ENCODE results near the gene PANK1. TPM values are rescaled to one million over a fixed set of nuclear protein-coding genes. Genes with fewer than 3 reads are reported as not detected.

PANK1 gene
- total RNA-seq, 1 experiment from 2014 or later = 31.6 TPM

GRCh38 chr10:89588671-89589070, 56.4 kb downstream of the PANK1 start:
- no peak for DNase-seq
- peaks cover 12% of the 10 kb centered on the region for H3K36me3 ChIP-seq (replicated peaks; ENCODE audit: control insufficient read depth, insufficient read depth, low read length)
- H3K27me3 ChIP-seq (ENCODE audit: control insufficient read depth, insufficient read depth, low read length) = no peaks in the 10 kb centered on the region
- H3K4me3 ChIP-seq (ENCODE audit: insufficient read depth, low read depth, low read length) = no peak overlapping the region

- no peaks in the 10 kb centered on the region; the same call in none of the 2 replicates for H3K36me3 ChIP-seq (replicated peaks; ENCODE audit: control insufficient read depth, insufficient read depth, low read length)
- no peak for DNase-seq
- H3K27me3 ChIP-seq (ENCODE audit: control insufficient read depth, insufficient read depth, low read length) = no peaks in the 10 kb centered on the region
- no peak overlapping the region for H3K4me3 ChIP-seq (ENCODE audit: insufficient read depth, low read depth, low read length)
Observed at GRCh38 chr10:89582022-89582421, 63.0 kb downstream of the PANK1 start.

GRCh38 chr10:89580243-89580642, 64.8 kb downstream of the PANK1 start:
- DNase-seq = no peak
- Histone ChIP-seq H3K4me3 (ENCODE audit: insufficient read depth, low read depth, low read length) (no peak overlapping the region), H3K27me3 (ENCODE audit: control insufficient read depth, insufficient read depth, low read length) (no peaks in the 10 kb centered on the region), H3K36me3 (replicated peaks; ENCODE audit: control insufficient read depth, insufficient read depth, low read length) (no peaks in the 10 kb centered on the region; the same call in 1 of the 2 replicates)

GRCh38 chr10:89576696-89577095, 68.3 kb downstream of the PANK1 start:
- DNase-seq = no peak
- no peaks in the 10 kb centered on the region for H3K36me3 ChIP-seq (replicated peaks; ENCODE audit: control insufficient read depth, insufficient read depth, low read length)
- H3K4me3 ChIP-seq (ENCODE audit: insufficient read depth, low read depth, low read length) = no peak overlapping the region
- H3K27me3 ChIP-seq (ENCODE audit: control insufficient read depth, insufficient read depth, low read length) = no peaks in the 10 kb centered on the region

GRCh38 chr10:89576022-89576421, 69.0 kb downstream of the PANK1 start:
- H3K27me3 ChIP-seq (ENCODE audit: control insufficient read depth, insufficient read depth, low read length) = no peaks in the 10 kb centered on the region
- no peak for DNase-seq
- H3K4me3 ChIP-seq (ENCODE audit: insufficient read depth, low read depth, low read length) = no peak overlapping the region
- no peaks in the 10 kb centered on the region for H3K36me3 ChIP-seq (replicated peaks; ENCODE audit: control insufficient read depth, insufficient read depth, low read length)

- no peak for DNase-seq
- no peaks in the 10 kb centered on the region for H3K36me3 ChIP-seq (replicated peaks; ENCODE audit: control insufficient read depth, insufficient read depth, low read length)
- H3K4me3 ChIP-seq (ENCODE audit: insufficient read depth, low read depth, low read length) = no peak overlapping the region
- no peaks in the 10 kb centered on the region for H3K27me3 ChIP-seq (ENCODE audit: control insufficient read depth, insufficient read depth, low read length)
Observed at GRCh38 chr10:89575031-89575430, 70.0 kb downstream of the PANK1 start.

GRCh38 chr10:89574368-89574767, 70.7 kb downstream of the PANK1 start:
- Histone ChIP-seq H3K4me3 (ENCODE audit: insufficient read depth, low read depth, low read length) (no peak overlapping the region), H3K27me3 (ENCODE audit: control insufficient read depth, insufficient read depth, low read length) (no peaks in the 10 kb centered on the region), H3K36me3 (replicated peaks; ENCODE audit: control insufficient read depth, insufficient read depth, low read length) (no peaks in the 10 kb centered on the region)
- DNase-seq = no peak

- H3K4me3 ChIP-seq (ENCODE audit: insufficient read depth, low read depth, low read length) = no peak overlapping the region
- DNase-seq = no peak
- H3K27me3 ChIP-seq (ENCODE audit: control insufficient read depth, insufficient read depth, low read length) = no peaks in the 10 kb centered on the region
- H3K36me3 ChIP-seq (replicated peaks; ENCODE audit: control insufficient read depth, insufficient read depth, low read length) = no peaks in the 10 kb centered on the region
Observed at GRCh38 chr10:89567576-89568245, 77.3 kb downstream of the PANK1 start.

- DNase-seq = no peak
- Histone ChIP-seq H3K36me3 (replicated peaks; ENCODE audit: control insufficient read depth, insufficient read depth, low read length) (no peaks in the 10 kb centered on the region), H3K4me3 (ENCODE audit: insufficient read depth, low read depth, low read length) (no peak overlapping the region), H3K27me3 (ENCODE audit: control insufficient read depth, insufficient read depth, low read length) (no peaks in the 10 kb centered on the region)
Observed at GRCh38 chr10:89566992-89567391, 78.0 kb downstream of the PANK1 start.

- H3K4me3 ChIP-seq (ENCODE audit: insufficient read depth, low read depth, low read length) = no peak overlapping the region
- no peak for DNase-seq
- no peaks in the 10 kb centered on the region for H3K36me3 ChIP-seq (replicated peaks; ENCODE audit: control insufficient read depth, insufficient read depth, low read length)
- H3K27me3 ChIP-seq (ENCODE audit: control insufficient read depth, insufficient read depth, low read length) = no peaks in the 10 kb centered on the region
Observed at GRCh38 chr10:89566095-89566950, 78.7 kb downstream of the PANK1 start.

GRCh38 chr10:89565180-89565579, 79.9 kb downstream of the PANK1 start:
- H3K27me3 ChIP-seq (ENCODE audit: control insufficient read depth, insufficient read depth, low read length) = no peaks in the 10 kb centered on the region
- H3K36me3 ChIP-seq (replicated peaks; ENCODE audit: control insufficient read depth, insufficient read depth, low read length) = no peaks in the 10 kb centered on the region
- no peak overlapping the region for H3K4me3 ChIP-seq (ENCODE audit: insufficient read depth, low read depth, low read length)
- no peak for DNase-seq

- DNase-seq = peak; percentile 10
- Histone ChIP-seq H3K36me3 (replicated peaks; ENCODE audit: control insufficient read depth, insufficient read depth, low read length) (no peaks in the 10 kb centered on the region), H3K4me3 (ENCODE audit: insufficient read depth, low read depth, low read length) (no peak overlapping the region), H3K27me3 (ENCODE audit: control insufficient read depth, insufficient read depth, low read length) (no peaks in the 10 kb centered on the region)
Observed at GRCh38 chr10:89563861-89564478, 81.1 kb downstream of the PANK1 start.

- no peak for DNase-seq
- Histone ChIP-seq H3K36me3 (replicated peaks; ENCODE audit: control insufficient read depth, insufficient read depth, low read length) (no peaks in the 10 kb centered on the region), H3K27me3 (ENCODE audit: control insufficient read depth, insufficient read depth, low read length) (no peaks in the 10 kb centered on the region), H3K4me3 (ENCODE audit: insufficient read depth, low read depth, low read length) (no peak overlapping the region)
Observed at GRCh38 chr10:89563311-89563710, 81.7 kb downstream of the PANK1 start.

- no peak for DNase-seq
- no peak overlapping the region for H3K4me3 ChIP-seq (ENCODE audit: insufficient read depth, low read depth, low read length)
Observed at GRCh38 chr10:89556600-89556999, 88.4 kb downstream of the PANK1 start.

More at GRCh38 chr10:89556600-89556999, 88.4 kb downstream of the PANK1 start:
- no peaks in the 10 kb centered on the region for H3K36me3 ChIP-seq (replicated peaks; ENCODE audit: control insufficient read depth, insufficient read depth, low read length)
- no peaks in the 10 kb centered on the region for H3K27me3 ChIP-seq (ENCODE audit: control insufficient read depth, insufficient read depth, low read length)

Data from H7 (cell line).